ENCODE results near the gene ZBTB16. TPM values are rescaled to one million over a fixed set of nuclear protein-coding genes. Genes with fewer than 3 reads are reported as not detected.

The ZBTB16 gene
- total RNA-seq, 2 donors from 2014 or later = 17.2 to 20.7 TPM

- H3K4me3 Mint-ChIP-seq = peak overlapping the region; percentile 71
- peaks cover 6% of the 10 kb centered on the region for H3K36me3 Mint-ChIP-seq (ENCODE audit: low read depth)
- DNase-seq (no peak), ATAC-seq (peak; percentile 82)
- H3K27ac Mint-ChIP-seq = peak overlapping the region; percentile 69
- peaks cover 40% of the 10 kb centered on the region for H3K4me1 Mint-ChIP-seq
- H3K27me3 Mint-ChIP-seq = no peaks in the 10 kb centered on the region
- no peaks in the 10 kb centered on the region for H3K9me3 ChIP-seq (ENCODE audit: control insufficient read depth, low read length, poor library complexity, severe bottlenecking)
Measured at GRCh38 chr11:114216796-114217180, 157.3 kb downstream of the ZBTB16 start.

GRCh38 chr11:114218508-114218907 lies 159.0 kb downstream of the ZBTB16 start:
- H3K27me3 Mint-ChIP-seq = no peaks in the 10 kb centered on the region
- H3K4me3 Mint-ChIP-seq = no peak overlapping the region
- DNase-seq = no peak
- peaks cover 35% of the 10 kb centered on the region for H3K4me1 Mint-ChIP-seq
- no peak for ATAC-seq
- H3K9me3 ChIP-seq (ENCODE audit: control insufficient read depth, low read length, poor library complexity, severe bottlenecking) = no peaks in the 10 kb centered on the region
- H3K27ac Mint-ChIP-seq = no peak overlapping the region
- H3K36me3 Mint-ChIP-seq (ENCODE audit: low read depth) = peaks cover 6% of the 10 kb centered on the region

- no peaks in the 10 kb centered on the region for H3K9me3 ChIP-seq (ENCODE audit: control insufficient read depth, low read length, poor library complexity, severe bottlenecking)
- no peak overlapping the region for H3K27ac Mint-ChIP-seq
- H3K4me3 Mint-ChIP-seq = no peak overlapping the region
- peaks cover 33% of the 10 kb centered on the region for H3K4me1 Mint-ChIP-seq
- DNase-seq = no peak
- ATAC-seq = no peak
- H3K36me3 Mint-ChIP-seq (ENCODE audit: low read depth) = peaks cover 6% of the 10 kb centered on the region
- H3K27me3 Mint-ChIP-seq = no peaks in the 10 kb centered on the region
Measured at GRCh38 chr11:114219559-114220349, 160.2 kb downstream of the ZBTB16 start.

GRCh38 chr11:114221037-114221436 lies 161.5 kb downstream of the ZBTB16 start:
- no peak for ATAC-seq
- Mint-ChIP-seq H3K4me3 (no peak overlapping the region), H3K27me3 (no peaks in the 10 kb centered on the region), H3K36me3 (ENCODE audit: low read depth) (peaks cover 6% of the 10 kb centered on the region), H3K4me1 (peaks cover 35% of the 10 kb centered on the region), H3K27ac (no peak overlapping the region)
- H3K9me3 ChIP-seq (ENCODE audit: control insufficient read depth, low read length, poor library complexity, severe bottlenecking) = no peaks in the 10 kb centered on the region
- DNase-seq = no peak

GRCh38 chr11:114225661-114226060 lies 166.2 kb downstream of the ZBTB16 start:
- H3K4me3 Mint-ChIP-seq = no peak overlapping the region

GRCh38 chr11:114226356-114226755 lies 166.8 kb downstream of the ZBTB16 start:
- ATAC-seq (no peak), DNase-seq (no peak)
- no peaks in the 10 kb centered on the region for H3K27me3 Mint-ChIP-seq
- H3K9me3 ChIP-seq (ENCODE audit: control insufficient read depth, low read length, poor library complexity, severe bottlenecking) = no peaks in the 10 kb centered on the region
- H3K36me3 Mint-ChIP-seq (ENCODE audit: low read depth) = no peaks in the 10 kb centered on the region
- peak overlapping the region; percentile 27 for H3K27ac Mint-ChIP-seq
- no peak overlapping the region for H3K4me3 Mint-ChIP-seq
- peaks cover 29% of the 10 kb centered on the region for H3K4me1 Mint-ChIP-seq

More at GRCh38 chr11:114225661-114226060, 166.2 kb downstream of the ZBTB16 start:
- no peaks in the 10 kb centered on the region for H3K9me3 ChIP-seq (ENCODE audit: control insufficient read depth, low read length, poor library complexity, severe bottlenecking)
- ATAC-seq (no peak), DNase-seq (no peak)
- Mint-ChIP-seq H3K36me3 (ENCODE audit: low read depth) (no peaks in the 10 kb centered on the region), H3K27me3 (no peaks in the 10 kb centered on the region), H3K27ac (peak overlapping the region; percentile 27), H3K4me1 (peaks cover 26% of the 10 kb centered on the region)

GRCh38 chr11:114228435-114229411 lies 169.2 kb downstream of the ZBTB16 start:
- no peak for ATAC-seq
- Mint-ChIP-seq H3K27ac (no peak overlapping the region), H3K4me1 (peaks cover 29% of the 10 kb centered on the region)

GRCh38 chr11:114230031-114230704 lies 170.7 kb downstream of the ZBTB16 start:
- H3K9me3 ChIP-seq (ENCODE audit: control insufficient read depth, low read length, poor library complexity, severe bottlenecking) = no peaks in the 10 kb centered on the region
- ATAC-seq (no peak), DNase-seq (no peak)
- Mint-ChIP-seq H3K27ac (no peak overlapping the region), H3K27me3 (no peaks in the 10 kb centered on the region), H3K36me3 (ENCODE audit: low read depth) (no peaks in the 10 kb centered on the region), H3K4me1 (peaks cover 25% of the 10 kb centered on the region), H3K4me3 (no peak overlapping the region)

More at GRCh38 chr11:114228435-114229411, 169.2 kb downstream of the ZBTB16 start:
- Mint-ChIP-seq H3K27me3 (no peaks in the 10 kb centered on the region), H3K4me3 (no peak overlapping the region), H3K36me3 (ENCODE audit: low read depth) (no peaks in the 10 kb centered on the region)
- no peaks in the 10 kb centered on the region for H3K9me3 ChIP-seq (ENCODE audit: control insufficient read depth, low read length, poor library complexity, severe bottlenecking)
- DNase-seq = no peak

- DNase-seq (no peak), ATAC-seq (no peak)
- H3K4me3 Mint-ChIP-seq = no peak overlapping the region
- no peaks in the 10 kb centered on the region for H3K9me3 ChIP-seq (ENCODE audit: control insufficient read depth, low read length, poor library complexity, severe bottlenecking)
- no peaks in the 10 kb centered on the region for H3K27me3 Mint-ChIP-seq
- no peak overlapping the region for H3K27ac Mint-ChIP-seq
- H3K36me3 Mint-ChIP-seq (ENCODE audit: low read depth) = no peaks in the 10 kb centered on the region
- H3K4me1 Mint-ChIP-seq = peaks cover 6% of the 10 kb centered on the region
Measured at GRCh38 chr11:114232400-114233059, 173.0 kb downstream of the ZBTB16 start.

GRCh38 chr11:114233755-114234154 lies 174.2 kb downstream of the ZBTB16 start:
- peak overlapping the region; percentile 51 for H3K27ac Mint-ChIP-seq
- ATAC-seq = no peak
- peaks cover 6% of the 10 kb centered on the region for H3K4me1 Mint-ChIP-seq
- H3K27me3 Mint-ChIP-seq = no peaks in the 10 kb centered on the region
- DNase-seq = no peak
- no peaks in the 10 kb centered on the region for H3K9me3 ChIP-seq (ENCODE audit: control insufficient read depth, low read length, poor library complexity, severe bottlenecking)
- no peak overlapping the region for H3K4me3 Mint-ChIP-seq
- H3K36me3 Mint-ChIP-seq (ENCODE audit: low read depth) = no peaks in the 10 kb centered on the region

- Mint-ChIP-seq H3K27me3 (no peaks in the 10 kb centered on the region), H3K4me3 (no peak overlapping the region), H3K27ac (no peak overlapping the region)
Measured at GRCh38 chr11:114236829-114237228, 177.3 kb downstream of the ZBTB16 start.

GRCh38 chr11:114237321-114238280 lies 178.1 kb downstream of the ZBTB16 start:
- ATAC-seq = no peak
- H3K36me3 Mint-ChIP-seq (ENCODE audit: low read depth) = no peaks in the 10 kb centered on the region
- no peak overlapping the region for H3K27ac Mint-ChIP-seq
- no peaks in the 10 kb centered on the region for H3K27me3 Mint-ChIP-seq
- DNase-seq = no peak
- no peak overlapping the region for H3K4me3 Mint-ChIP-seq
- H3K9me3 ChIP-seq (ENCODE audit: control insufficient read depth, low read length, poor library complexity, severe bottlenecking) = no peaks in the 10 kb centered on the region
- H3K4me1 Mint-ChIP-seq = peaks cover 4% of the 10 kb centered on the region

More at GRCh38 chr11:114236829-114237228, 177.3 kb downstream of the ZBTB16 start:
- DNase-seq (no peak), ATAC-seq (no peak)
- no peaks in the 10 kb centered on the region for H3K9me3 ChIP-seq (ENCODE audit: control insufficient read depth, low read length, poor library complexity, severe bottlenecking)
- Mint-ChIP-seq H3K36me3 (ENCODE audit: low read depth) (no peaks in the 10 kb centered on the region), H3K4me1 (peaks cover 4% of the 10 kb centered on the region)
